Activated T-cell treated with anti-CD3 and anti-CD28 coated beads, Interleukin-2, amount 50 U/mL, for 4 hours (primary cell): ENCODE results near the gene AGMAT. TPM values are rescaled to one million over a fixed set of nuclear protein-coding genes. Genes with fewer than 3 reads are reported as not detected.

Experiments
- ATAC-seq, 2 donors: fragments of 200-7000 bp; cut with Tn5 transposase; one replicate each; pipeline ENCODE4 v1.10.0; 2021
- DNase-seq: peaks from one replicate; pipeline ENCODE4 v3.0.0-alpha.2; 2020
- H3K27me3 Mint-ChIP-seq: one replicate; pipeline ENCODE4 v1.8.0; 2021; ENCODE audit warnings: low read depth, mixed read lengths
- H3K36me3 Mint-ChIP-seq: one replicate; pipeline ENCODE4 v1.8.0; 2022; ENCODE audit warnings: mixed read lengths; ENCODE audit not compliant: insufficient read depth
- H3K4me1 Mint-ChIP-seq: one replicate; pipeline ENCODE4 v1.8.0; 2021; ENCODE audit warnings: low read depth, mixed read lengths
- H3K4me3 Mint-ChIP-seq: one replicate; pipeline ENCODE4 v1.8.0; 2021; ENCODE audit warnings: mild to moderate bottlenecking, moderate library complexity, mixed read lengths
- H3K9me3 Mint-ChIP-seq: one replicate; pipeline ENCODE4 v1.8.0; 2021; ENCODE audit warnings: mixed read lengths
- total RNA-seq, 3 donors: library from RNA; stranded (reverse); gene quantifications; one replicate each; pipeline ENCODE4 v1.2.1, GENCODE V29; 2021

Gene AGMAT
- total RNA-seq, 3 donors from 2014 or later: 21.2 to 23.1 (median 22.8) TPM

GRCh38 chr1:15526490-15527339 is 58.1 kb downstream of the AGMAT start, which contains the start of gene DNAJC16:
Gene DNAJC16 (plus strand): TSS chr1:15526848. CDS start chr1:15529106, 2,258 bp downstream.
- Mint-ChIP-seq H3K36me3 (peaks cover 2% of the 10 kb centered on the region), H3K27me3 (no peaks in the 10 kb centered on the region), H3K9me3 (no peaks in the 10 kb centered on the region), H3K4me3 (peak within 1 kb of the TSS; percentile 81), H3K4me1 (peaks cover 50% of the 10 kb centered on the region)
- ATAC-seq: peak; percentile 50 to 61
- DNase-seq: peak; percentile 94

DNA sequence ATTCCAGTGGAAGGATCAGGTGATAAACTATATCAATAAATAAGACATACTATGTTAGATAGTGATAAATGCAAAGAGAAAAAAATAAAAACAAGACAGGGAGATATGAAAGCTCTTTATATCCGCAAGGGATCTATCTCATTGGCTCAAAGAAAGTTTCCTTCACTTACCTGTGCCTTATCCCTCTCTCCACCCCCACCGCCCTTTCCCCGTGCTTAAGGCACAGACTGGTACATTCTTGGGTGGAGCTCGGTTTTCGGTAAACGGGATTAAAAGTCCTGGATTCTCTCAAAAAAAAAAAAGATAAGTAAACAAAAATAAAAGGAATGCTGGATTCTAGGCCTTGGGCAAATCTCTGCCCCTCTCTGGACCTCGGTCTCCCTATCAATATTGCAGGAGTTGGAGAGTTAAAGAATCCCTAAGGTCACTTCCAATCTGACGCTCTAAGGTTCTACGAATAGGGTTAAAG is 58.8 kb downstream of the AGMAT start:
- Mint-ChIP-seq H3K9me3 (no peaks in the 10 kb centered on the region), H3K4me1 (peaks cover 51% of the 10 kb centered on the region), H3K27me3 (no peaks in the 10 kb centered on the region), H3K4me3 (peak overlapping the region; percentile 81), H3K36me3 (peaks cover 2% of the 10 kb centered on the region)
- ATAC-seq (no peak), DNase-seq (no peak)

DNA sequence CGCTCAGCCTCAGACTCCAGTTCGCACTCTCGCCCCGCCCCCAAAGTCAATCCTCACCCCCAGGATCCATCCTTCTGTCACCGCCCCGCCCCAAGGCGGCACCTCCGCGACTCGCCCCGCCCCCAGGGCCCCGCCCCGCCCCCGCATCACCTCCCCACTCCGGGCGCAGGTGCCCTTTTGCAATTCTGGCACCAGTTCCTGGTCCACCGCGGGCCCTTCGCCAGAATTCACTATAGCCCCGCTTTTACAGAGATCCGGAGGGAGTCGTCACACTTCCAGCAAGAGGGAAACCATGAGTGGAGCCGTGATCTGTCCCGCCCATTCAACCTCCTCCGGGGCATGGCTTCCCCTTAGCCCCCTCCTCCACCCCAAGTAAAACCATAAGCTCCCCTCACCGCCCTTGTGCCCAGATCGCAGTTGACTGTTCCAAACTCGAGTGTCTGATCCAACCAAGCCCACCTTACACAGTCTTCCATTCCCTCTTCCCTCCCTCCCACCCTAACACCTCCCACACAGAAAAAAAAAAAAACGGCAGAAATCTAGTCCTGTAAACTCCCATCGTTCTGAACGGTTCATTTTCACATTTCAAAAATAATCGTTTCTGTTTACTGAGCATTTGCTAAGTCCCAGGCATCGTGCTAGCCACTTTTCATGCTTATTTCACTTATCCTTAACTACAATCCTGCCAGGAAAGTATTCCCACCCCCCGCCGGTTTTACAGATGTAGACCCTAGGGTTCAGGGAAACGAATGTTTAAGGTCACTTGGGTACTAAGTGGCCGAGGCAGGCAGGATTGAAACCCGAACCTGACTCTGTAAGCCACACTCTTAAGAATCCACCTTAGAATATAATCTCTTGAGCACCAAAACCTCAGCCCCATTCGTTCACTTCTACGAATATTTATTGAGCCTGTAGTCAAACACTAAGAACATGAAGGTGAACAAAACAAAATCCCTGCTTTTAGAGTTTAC is 59.5 kb downstream of the AGMAT start:
- no peaks in the 10 kb centered on the region for H3K9me3 Mint-ChIP-seq
- peak; percentile 68 to 72 for ATAC-seq
- H3K4me1 Mint-ChIP-seq: peaks cover 49% of the 10 kb centered on the region
- H3K36me3 Mint-ChIP-seq: peaks cover 2% of the 10 kb centered on the region
- DNase-seq: no peak
- no peaks in the 10 kb centered on the region for H3K27me3 Mint-ChIP-seq
- H3K4me3 Mint-ChIP-seq: peak overlapping the region; percentile 81

DNA sequence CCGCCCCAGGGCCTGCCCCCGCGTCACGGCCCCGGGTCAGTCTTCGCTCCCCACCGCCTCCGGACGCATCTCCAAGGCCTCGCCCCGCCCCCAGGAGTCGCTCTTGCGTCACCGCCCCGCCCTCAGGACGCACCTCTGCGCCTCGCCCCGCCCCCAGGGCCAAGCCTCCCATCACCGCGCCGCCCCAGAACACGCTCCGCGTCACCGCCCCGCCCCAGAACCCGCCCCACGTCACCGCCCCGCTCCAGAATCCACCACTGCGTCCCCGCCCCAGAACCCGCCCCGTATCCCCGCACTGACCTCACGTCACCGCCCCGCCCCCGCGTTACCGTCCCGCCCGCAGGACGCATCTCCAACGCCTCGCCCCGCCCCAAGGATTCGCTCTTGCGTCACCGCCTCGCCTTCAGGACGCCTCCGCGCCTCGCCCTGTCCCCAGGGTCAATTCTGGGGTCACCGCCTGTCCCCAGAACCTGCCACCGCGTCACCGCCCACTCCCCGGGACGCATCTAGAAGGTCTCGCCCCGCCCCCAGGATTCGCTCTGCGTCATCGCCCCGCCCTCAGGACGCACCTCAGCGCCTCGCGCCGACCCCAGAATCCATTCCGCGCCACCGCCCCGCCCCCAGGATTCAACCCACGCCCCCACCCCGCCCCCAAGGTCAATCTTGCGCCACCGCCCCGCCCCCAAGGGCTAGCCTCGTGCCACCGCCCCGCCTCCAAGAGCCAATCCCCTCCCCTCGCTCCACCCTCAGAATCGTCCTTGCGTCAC is 60.4 kb downstream of the AGMAT start:
- Mint-ChIP-seq H3K27me3 (no peaks in the 10 kb centered on the region), H3K4me1 (peaks cover 49% of the 10 kb centered on the region), H3K36me3 (peaks cover 2% of the 10 kb centered on the region), H3K4me3 (peak overlapping the region; percentile 81), H3K9me3 (no peaks in the 10 kb centered on the region)
- DNase-seq: peak; percentile 100
- ATAC-seq: peak; percentile 57 to 62

DNA sequence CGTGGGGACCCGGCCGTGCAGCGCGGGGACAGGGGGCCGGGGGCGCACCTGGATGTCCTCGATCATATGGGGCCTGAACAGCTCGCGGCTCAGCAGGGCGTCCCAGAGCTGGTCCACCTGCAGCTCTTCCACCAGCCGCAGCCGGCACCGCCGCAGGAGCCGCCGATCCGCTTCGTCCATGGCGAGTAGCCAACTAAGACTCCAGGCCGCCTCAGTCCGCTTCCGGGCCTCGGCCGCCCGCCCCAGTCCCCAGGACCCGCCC is 60.9 kb downstream of the AGMAT start, which contains the start of gene CASP9:
TSS of gene CASP9 (minus strand) at position 195 of the 262 bp plus-strand sequence. CDS start at position 180, 15 bp downstream.
- no peaks in the 10 kb centered on the region for H3K9me3 Mint-ChIP-seq
- peaks cover 47% of the 10 kb centered on the region for H3K4me1 Mint-ChIP-seq
- ATAC-seq: peak in 1 of 2 donors; percentile 2
- H3K27me3 Mint-ChIP-seq: no peaks in the 10 kb centered on the region
- peak within 1 kb of the TSS; percentile 81 for H3K4me3 Mint-ChIP-seq
- DNase-seq: no peak
- H3K36me3 Mint-ChIP-seq: peaks cover under 1% of the 10 kb centered on the region

- Mint-ChIP-seq H3K9me3 (no peaks in the 10 kb centered on the region), H3K27me3 (no peaks in the 10 kb centered on the region), H3K36me3 (no peaks in the 10 kb centered on the region), H3K4me1 (peaks cover 43% of the 10 kb centered on the region), H3K4me3 (peak overlapping the region; percentile 81)
- no peak for ATAC-seq
- no peak for DNase-seq
Observed at GRCh38 chr1:15523104-15524020, 61.5 kb downstream of the AGMAT start.

DNA sequence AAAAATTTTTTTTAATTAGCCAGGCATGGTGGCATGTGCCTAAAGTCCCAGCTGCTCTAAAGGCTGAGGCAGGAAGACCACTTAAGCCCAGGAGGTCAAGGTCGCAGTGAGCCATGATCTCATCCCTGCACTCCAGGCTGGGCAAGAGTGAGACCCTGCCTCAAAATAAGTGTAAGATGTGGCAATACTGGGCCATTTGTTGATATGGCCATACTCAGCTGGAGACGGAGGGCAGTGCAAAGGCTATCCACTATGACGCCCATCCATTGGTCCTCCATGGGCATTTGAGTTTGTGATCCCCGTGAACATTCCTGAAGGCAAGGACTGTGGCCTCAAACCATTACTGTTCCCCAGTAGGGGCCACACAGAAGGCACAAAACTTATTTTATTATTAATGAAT is 62.3 kb downstream of the AGMAT start:
- Mint-ChIP-seq H3K4me1 (peaks cover 36% of the 10 kb centered on the region), H3K4me3 (no peak overlapping the region), H3K36me3 (peaks cover 3% of the 10 kb centered on the region), H3K9me3 (no peaks in the 10 kb centered on the region), H3K27me3 (no peaks in the 10 kb centered on the region)
- ATAC-seq: no peak
- no peak for DNase-seq

Other genes with a start within 250 kb of the AGMAT start
- 10 to 100 TPM; 79.5 to 81.7 (median 80.0) TPM for gene EFHD2, start 175.2 kb downstream of the AGMAT start, total RNA-seq
- 1 to 10 TPM; 1.4 to 2.6 (median 1.5) TPM for gene CTRC, start 146.6 kb downstream of the AGMAT start, total RNA-seq
- gene CELA2A, start 128.3 kb downstream of the AGMAT start, total RNA-seq: under 1 TPM; 0.52 to 0.83 (median 0.53) TPM
- under 1 TPM in 1 of 3 donors, not detected in 2; 0.41 TPM for gene CELA2B, start 108.9 kb downstream of the AGMAT start, total RNA-seq
- gene CASP9, start 60.8 kb downstream of the AGMAT start, total RNA-seq: 1 to 10 TPM; 4.8 to 6.3 (median 6.3) TPM
- 10 to 100 TPM; 12.1 to 13.7 (median 13.2) TPM for gene DNAJC16, start 58.2 kb downstream of the AGMAT start, total RNA-seq
- 10 to 100 TPM; 50.1 to 65.4 (median 58.2) TPM for gene DDI2, start 32.4 kb upstream of the AGMAT start, total RNA-seq
- 10 to 100 TPM; 58.1 to 67.5 (median 62.1) TPM for gene PLEKHM2, start 99.3 kb upstream of the AGMAT start, total RNA-seq
- 1 to 10 TPM; 1.1 to 2.8 (median 1.4) TPM for gene SLC25A34, start 151.2 kb upstream of the AGMAT start, total RNA-seq
- gene TMEM82, start 157.4 kb upstream of the AGMAT start, total RNA-seq: not detected
- gene FBLIM1, start 173.7 kb upstream of the AGMAT start, total RNA-seq: under 1 TPM; 0.16 to 0.48 (median 0.16) TPM
- 1 to 10 TPM; 1.2 to 2.1 (median 1.7) TPM for gene UQCRHL, start 222.6 kb upstream of the AGMAT start, total RNA-seq